HG03108 (cell line): ENCODE data around the gene DNMT3A.

Experiments
- ATAC-seq: cut with Tn5 transposase; IDR thresholded peaks from one replicate; pipeline ENCODE4 v1.9.1; 2021; ENCODE audit warnings: moderate library complexity; ENCODE audit not compliant: unreplicated experiment

DNMT3A gene

DNA sequence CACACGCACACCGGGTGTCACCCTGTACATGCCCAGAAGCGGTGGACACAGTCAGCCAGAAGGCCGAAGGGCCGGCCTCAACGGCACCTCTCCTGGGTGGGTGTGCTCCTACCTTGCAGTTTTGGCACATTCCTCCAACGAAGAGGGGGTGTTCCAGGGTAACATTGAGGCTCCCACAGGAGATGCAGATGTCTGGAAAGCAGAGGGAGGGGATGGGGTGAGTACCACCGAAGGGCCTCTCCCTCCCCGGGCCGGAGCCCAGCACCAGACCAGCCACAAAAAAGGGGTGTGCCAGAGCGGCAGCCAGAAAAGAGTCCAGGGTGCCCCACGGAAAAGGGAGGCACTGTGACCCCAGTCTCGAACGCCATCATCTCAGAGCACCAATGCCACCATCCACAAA is 96.6 kb downstream of the DNMT3A start:
- ATAC-seq, result no peak

GRCh38 chr2:25243995-25244394 is 97.7 kb downstream of the DNMT3A start:
- no peak for ATAC-seq

GRCh38 chr2:25241452-25241851 is 100.3 kb downstream of the DNMT3A start:
- no peak for ATAC-seq

DNA sequence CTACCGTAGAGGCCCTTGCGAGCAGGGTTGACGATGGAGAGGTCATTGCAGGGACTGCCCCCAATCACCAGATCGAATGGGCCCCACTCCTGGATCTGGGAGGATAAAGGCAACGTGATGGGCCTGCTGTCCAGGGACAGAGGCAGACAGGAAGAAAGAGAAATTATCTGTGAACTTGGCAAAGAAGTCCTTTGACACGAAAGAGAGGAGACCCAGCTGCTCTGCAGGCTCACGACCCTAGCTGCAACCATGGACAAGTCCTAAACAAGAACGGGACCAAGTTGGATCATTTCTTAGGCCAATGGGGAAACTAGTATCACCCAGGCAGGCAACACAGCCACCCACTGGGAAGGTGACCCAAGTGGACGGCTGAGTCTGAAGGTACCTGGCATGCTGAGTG is 101.1 kb downstream of the DNMT3A start:
- ATAC-seq, result no peak

DNA sequence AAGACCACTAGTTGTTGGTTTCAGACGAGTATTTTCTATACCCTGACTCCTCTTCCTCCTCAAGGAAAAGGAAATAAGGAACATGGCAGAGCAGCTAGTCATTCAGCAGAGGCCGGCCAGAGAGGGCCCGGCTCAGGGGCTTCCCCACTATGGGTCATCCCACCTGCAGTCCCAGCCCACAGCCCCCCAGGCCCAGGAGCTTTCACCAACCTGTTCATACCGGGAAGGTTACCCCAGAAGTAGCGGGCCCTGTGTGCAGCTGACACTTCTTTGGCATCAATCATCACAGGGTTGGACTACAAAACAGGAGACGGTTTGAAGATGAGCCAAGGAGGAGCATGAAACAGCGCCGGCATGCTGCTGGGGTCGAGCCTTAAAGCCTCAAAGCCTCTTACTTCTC is 102.8 kb downstream of the DNMT3A start:
- ATAC-seq, result no peak

- no peak for ATAC-seq
Measured at GRCh38 chr2:25237764-25238163, 104.0 kb downstream of the DNMT3A start.

DNA sequence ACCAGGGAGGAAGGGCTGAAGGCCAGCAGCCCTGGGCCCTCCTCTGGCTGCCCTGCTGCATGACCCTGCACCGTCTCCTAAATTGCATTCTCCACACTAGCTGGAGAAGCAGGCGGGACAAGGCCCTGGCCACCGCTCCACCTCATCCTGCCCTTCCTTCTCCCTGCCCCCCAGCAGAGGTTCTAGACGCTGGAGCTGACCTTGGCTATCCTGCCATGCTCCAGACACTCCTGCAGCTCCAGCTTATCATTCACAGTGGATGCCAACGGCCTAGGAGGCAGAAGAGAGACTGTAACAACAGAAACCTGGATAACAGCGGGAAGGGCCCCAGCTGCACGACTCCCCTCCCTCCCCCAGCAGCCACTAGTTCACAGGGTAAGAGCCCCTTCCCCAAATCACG is 105.0 kb downstream of the DNMT3A start:
- ATAC-seq, result no peak

- ATAC-seq, result no peak
Measured at GRCh38 chr2:25234738-25235137, 107.0 kb downstream of the DNMT3A start.

DNA sequence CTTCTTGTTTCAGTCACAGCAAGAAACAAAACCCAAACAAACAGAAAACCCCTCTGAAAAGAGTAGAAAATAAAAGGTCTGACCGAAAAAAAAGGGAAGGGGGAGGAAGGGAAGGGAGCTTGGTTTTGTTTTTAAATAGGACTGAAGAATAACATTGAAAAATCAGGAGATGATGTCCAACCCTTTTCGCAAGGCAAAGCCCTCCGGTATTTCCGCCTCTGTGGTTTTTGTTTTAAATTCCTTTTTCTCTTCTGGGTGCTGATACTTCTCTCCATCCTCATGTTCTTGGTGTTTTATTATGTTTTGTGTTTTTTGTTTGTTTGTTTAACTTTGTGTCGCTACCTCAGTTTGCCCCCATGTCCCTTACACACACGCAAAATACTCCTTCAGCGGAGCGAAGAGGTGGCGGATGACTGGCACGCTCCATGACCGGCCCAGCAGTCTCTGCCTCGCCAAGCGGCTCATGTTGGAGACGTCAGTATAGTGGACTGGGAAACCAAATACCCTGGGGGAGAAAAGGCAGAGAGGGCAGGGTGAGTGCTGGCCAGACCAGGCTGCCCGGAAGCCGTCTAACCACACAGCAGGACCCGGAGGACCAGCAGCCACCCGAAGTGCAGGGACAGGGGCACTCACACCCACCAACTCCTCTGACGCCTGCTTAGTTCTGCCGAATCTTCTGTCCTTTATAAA is 107.7 kb downstream of the DNMT3A start:
- no peak for ATAC-seq

DNA sequence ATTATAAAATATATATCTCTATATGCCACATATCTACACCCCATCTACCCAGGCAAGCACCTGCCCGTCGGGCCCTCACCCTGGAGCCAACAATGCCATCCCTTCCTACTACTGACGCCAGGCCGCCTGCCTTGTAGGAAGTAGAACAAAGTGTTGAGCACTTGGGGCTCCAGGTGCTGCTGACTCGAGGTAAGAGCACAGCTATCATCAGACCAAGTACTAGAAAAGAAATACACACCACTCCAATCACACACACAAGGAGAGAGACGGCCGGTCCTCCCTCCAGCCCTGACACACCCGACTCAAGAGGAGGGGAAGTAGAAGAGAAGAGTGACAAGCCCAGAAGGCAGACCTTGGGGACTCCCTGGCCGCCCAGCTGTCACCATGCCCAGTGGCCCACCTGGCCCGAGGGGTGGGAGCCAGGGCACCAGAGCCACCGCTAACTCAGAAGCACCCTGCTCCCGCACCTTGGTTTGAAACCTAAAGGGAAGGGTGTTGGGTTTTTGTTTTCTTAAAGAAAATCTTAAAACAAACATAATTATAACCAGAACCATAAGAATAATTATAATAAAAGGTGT is 109.4 kb downstream of the DNMT3A start:
- ATAC-seq, result no peak

- no peak for ATAC-seq
Measured at GRCh38 chr2:25230948-25231311, 110.8 kb downstream of the DNMT3A start.

DNA sequence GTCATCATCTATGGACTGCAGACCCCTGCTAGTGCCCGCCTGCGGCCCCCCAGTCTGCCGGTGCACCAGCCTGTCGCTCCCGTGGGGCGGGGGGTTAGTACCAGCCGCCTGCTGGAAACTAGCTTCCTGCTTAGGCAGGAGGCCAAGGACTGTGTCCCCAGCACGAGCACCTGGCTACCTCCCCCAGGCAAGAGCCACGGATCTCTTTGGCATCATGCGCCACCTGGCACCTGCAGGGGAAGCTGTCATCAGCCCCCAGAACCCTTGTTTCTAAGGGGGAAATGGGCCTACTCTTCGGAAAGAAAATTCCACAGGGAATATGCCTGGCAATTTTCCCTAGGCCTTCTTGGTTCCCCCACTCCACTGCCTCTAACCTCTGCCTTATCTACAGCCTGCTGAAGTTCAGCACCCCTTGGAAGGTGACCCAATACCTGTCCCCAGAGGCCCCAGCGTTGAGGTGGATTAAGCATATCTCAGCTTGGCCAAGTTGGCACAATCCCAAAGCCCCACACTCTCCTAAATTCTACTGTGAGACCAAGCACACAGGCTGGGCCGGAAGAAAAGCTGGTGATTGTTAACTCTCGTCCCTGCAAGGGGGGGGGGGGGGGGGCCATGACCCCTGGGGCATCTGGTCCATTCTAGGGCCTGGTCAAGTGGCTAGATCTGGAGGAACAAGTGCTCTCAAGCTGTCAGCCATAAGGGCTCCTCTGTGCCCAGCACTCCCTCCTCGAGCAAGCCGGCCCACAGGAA is 111.4 kb downstream of the DNMT3A start:
- ATAC-seq, result no peak

- no peak for ATAC-seq
Measured at GRCh38 chr2:25229279-25230197, 112.2 kb downstream of the DNMT3A start.

- ATAC-seq, result no peak
Measured at GRCh38 chr2:25228848-25229278, 112.9 kb downstream of the DNMT3A start.

- no peak for ATAC-seq
Measured at GRCh38 chr2:25227576-25227975, 114.1 kb downstream of the DNMT3A start.

DNA sequence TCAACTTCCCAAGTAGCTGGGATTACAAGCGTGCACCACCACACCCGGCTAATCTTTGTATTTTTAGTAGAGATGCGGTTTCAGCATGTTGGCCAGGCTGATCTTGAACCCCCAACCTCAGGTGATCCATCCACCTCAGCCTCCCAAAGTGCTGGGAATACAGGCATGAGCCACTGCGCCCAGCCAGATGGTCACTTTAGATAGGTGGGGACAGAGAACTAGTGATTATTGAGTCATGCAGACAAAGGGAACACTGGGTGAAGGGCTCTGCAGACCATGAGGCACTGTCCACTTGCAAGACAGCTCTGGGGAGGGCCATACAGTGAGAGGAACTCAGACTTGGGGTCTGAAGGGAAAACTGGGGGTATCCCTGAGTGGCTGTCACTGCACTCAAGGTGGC is 114.9 kb downstream of the DNMT3A start:
- no peak for ATAC-seq

DNA sequence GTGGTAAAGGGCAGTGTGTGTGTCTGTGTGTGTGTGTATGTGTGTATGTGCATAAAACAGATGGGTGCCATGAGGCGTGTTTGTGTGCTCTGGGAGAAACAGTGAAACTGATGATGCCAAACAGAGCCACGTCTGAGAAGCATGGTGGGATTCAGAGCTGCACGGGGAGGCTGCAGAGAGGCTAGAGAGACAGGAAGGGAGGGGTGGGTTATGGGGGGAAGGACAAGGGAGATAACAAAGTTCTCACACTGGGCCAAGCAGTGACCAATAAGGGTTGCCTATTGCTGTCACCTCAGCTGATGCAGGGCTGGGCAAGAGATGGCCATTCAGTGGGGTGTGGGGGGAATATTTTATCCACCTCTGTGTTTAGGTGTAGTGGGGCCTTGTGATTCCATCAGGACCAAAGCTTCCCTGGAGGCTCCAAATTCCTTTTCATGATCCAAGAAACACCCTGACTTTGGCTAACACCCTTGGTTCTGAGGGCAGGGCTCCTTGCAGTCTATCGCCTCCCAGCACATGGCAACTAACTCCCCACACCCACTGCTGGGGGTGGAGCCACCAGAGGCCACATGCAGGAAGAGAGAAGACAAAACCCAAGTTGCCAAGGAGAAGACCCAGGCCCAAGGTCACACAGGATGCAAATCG is 119.1 kb downstream of the DNMT3A start:
- ATAC-seq, result no peak

GRCh38 chr2:25221579-25221978 is 120.1 kb downstream of the DNMT3A start:
- ATAC-seq, result no peak

- no peak for ATAC-seq
Measured at GRCh38 chr2:25220313-25220712, 121.4 kb downstream of the DNMT3A start.

DNA sequence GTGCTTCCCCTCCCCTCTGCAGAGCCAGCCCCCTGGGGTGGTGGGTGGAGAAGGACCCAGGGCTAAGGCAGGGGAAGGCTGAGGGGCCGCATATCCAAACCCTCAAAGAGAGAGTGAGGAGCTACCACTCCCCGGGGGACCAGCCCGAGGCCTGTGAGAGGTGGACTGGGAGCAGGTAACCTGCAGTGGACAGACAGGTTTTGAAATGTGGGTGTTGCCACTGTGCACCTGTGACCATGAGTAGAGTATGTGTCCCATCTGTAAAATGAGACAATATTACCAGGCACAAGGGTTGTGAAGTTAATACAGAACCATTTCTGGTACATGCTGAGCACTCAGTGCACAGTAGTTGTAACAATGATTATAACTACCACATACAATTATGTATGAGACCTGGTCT is 122.1 kb downstream of the DNMT3A start:
- no peak for ATAC-seq

GRCh38 chr2:25218100-25218499 is 123.6 kb downstream of the DNMT3A start:
- ATAC-seq, result no peak
